Measurements from ENCODE around the gene CSRNP2.

The CSRNP2 gene

GRCh38 chr12:51065530-51065929, 17.9 kb downstream of the CSRNP2 start:
- Histone ChIP-seq H3K9me3 (no peaks in the 10 kb centered on the region), H3K27me3 (no peaks in the 10 kb centered on the region), H3K36me3 (peaks cover 100% of the 10 kb centered on the region), H4K20me1 (peaks cover 34% of the 10 kb centered on the region), H3K9ac (no peak overlapping the region), H3K27ac (no peak overlapping the region), H3K4me2 (no peak overlapping the region), H3K4me1 (peaks cover 6% of the 10 kb centered on the region; the same call in 1 of the 2 replicates), H3K4me3 (no peak overlapping the region)
- TF ChIP-seq Cebpa-rat (IDR thresholded peaks at IDR 0.05) = no peak

DNA sequence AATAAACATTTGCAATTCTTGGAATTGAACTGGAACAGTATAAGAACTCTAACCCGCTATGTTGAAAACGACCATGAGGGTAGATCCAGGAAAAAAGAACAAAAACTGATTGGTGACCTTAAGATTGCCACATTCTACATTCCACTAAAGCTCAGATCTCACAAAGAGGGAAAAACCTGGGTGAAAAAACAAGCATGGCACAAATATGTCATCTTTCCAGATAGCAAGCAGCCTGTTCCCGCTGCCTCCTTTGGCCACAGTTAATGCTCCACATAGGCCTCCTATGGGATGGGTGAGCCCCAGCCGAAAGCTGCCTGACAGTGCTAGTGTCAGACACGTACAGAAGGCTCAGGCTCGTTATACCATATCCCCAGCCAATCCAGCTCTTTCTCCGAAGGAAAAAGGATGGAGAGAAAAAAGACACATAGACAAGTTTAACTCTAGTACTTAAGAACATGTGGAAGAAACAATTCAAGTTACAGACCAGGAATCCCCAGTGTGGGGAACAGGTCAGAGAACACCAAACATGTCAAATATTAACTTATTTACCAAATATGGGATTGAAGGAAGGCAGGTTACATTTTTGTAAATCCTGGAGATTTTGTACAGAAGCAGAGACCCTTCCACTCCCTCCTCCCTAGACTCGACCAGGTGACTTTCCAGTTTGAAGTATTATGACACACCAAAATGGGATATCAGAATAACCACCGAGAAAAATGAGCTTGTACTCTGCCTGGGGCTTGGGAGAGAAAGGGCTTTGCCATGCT, 20.6 kb downstream of the CSRNP2 start:
- Histone ChIP-seq H3K27me3 (no peaks in the 10 kb centered on the region), H3K36me3 (peaks cover 100% of the 10 kb centered on the region), H3K4me3 (no peak overlapping the region), H3K27ac (no peak overlapping the region), H3K4me1 (no peaks in the 10 kb centered on the region), H3K4me2 (no peak overlapping the region), H3K9ac (no peak overlapping the region), H4K20me1 (peaks cover 34% of the 10 kb centered on the region), H3K9me3 (no peaks in the 10 kb centered on the region)
- no peak for TF ChIP-seq Cebpa-rat (IDR thresholded peaks at IDR 0.05)

GRCh38 chr12:51059086-51059485, 24.3 kb downstream of the CSRNP2 start:
- Histone ChIP-seq H3K4me3 (no peak overlapping the region), H3K9ac (no peak overlapping the region), H3K27me3 (no peaks in the 10 kb centered on the region), H3K9me3 (no peaks in the 10 kb centered on the region), H4K20me1 (peaks cover 15% of the 10 kb centered on the region), H3K4me1 (no peaks in the 10 kb centered on the region), H3K27ac (no peak overlapping the region), H3K36me3 (peaks cover 99% of the 10 kb centered on the region), H3K4me2 (no peak overlapping the region)
- no peak for TF ChIP-seq Cebpa-rat (IDR thresholded peaks at IDR 0.05)

- peak; percentile 29; the same call in 1 of the 2 replicates for TF ChIP-seq Cebpa-rat (IDR thresholded peaks at IDR 0.05)
- Histone ChIP-seq H4K20me1 (no peaks in the 10 kb centered on the region), H3K27me3 (no peaks in the 10 kb centered on the region), H3K36me3 (peaks cover 99% of the 10 kb centered on the region), H3K4me2 (no peak overlapping the region), H3K9ac (no peak overlapping the region), H3K4me3 (no peak overlapping the region), H3K9me3 (no peaks in the 10 kb centered on the region), H3K27ac (no peak overlapping the region), H3K4me1 (no peaks in the 10 kb centered on the region)
These were observed 27.2 kb downstream of the CSRNP2 start for GRCh38 chr12:51056242-51056641.

GRCh38 chr12:51055060-51055459, 28.3 kb downstream of the CSRNP2 start:
- TF ChIP-seq Cebpa-rat (IDR thresholded peaks at IDR 0.05) = no peak
- Histone ChIP-seq H3K4me3 (no peak overlapping the region), H3K9ac (no peak overlapping the region), H4K20me1 (no peaks in the 10 kb centered on the region), H3K36me3 (peaks cover 93% of the 10 kb centered on the region), H3K4me1 (no peaks in the 10 kb centered on the region), H3K4me2 (no peak overlapping the region), H3K9me3 (no peaks in the 10 kb centered on the region), H3K27ac (no peak overlapping the region), H3K27me3 (no peaks in the 10 kb centered on the region)

DNA sequence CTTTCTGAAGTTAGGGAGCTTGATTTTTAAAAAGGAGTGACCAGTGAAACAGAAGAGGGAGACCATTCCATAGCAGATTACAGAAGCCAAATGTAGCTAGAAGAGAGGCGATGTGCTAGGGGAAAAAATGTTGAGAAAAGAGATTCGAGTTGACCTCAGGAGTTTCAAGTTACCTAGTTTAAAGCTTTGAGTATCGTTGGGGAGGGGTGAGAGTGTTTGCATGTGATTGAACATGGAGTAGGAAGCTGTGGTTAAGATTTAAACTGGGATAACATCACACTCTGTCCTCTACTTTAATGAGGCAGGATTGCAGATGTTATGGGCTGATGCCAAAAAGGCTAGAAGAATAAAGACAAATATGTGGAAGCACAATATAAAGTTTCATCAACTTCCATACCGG, 31.6 kb downstream of the CSRNP2 start:
- H3K4me2 ChIP-seq = no peak overlapping the region
- no peaks in the 10 kb centered on the region for H3K9me3 ChIP-seq
- no peaks in the 10 kb centered on the region for H3K27me3 ChIP-seq
- H3K36me3 ChIP-seq = peaks cover 60% of the 10 kb centered on the region
- H3K27ac ChIP-seq = no peak overlapping the region
- no peak overlapping the region for H3K4me3 ChIP-seq
- no peak for TF ChIP-seq Cebpa-rat (IDR thresholded peaks at IDR 0.05)
- peaks cover 21% of the 10 kb centered on the region for H3K4me1 ChIP-seq
- H4K20me1 ChIP-seq = no peaks in the 10 kb centered on the region
- no peak overlapping the region for H3K9ac ChIP-seq

DNA sequence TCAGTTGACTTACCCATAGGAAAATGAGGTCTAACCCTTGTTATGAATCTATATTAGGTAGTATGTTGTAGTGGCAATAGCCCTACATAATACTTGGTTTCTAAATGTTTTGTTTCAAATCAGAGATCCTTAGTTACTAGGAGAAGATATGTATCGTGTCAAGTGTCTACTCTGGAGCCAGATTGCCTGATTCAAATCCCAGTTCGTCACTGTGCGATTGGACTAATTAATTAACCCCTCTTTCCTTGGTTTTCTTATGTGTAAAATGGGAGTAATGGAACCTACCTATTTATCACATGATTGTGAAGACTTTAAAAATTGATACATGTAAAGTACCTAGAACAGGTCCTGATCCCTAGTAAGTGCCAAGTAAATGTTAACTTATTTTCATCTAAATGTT, 33.9 kb downstream of the CSRNP2 start:
- H3K4me2 ChIP-seq = peak overlapping the region; percentile 91
- H3K27ac ChIP-seq = no peak overlapping the region
- no peaks in the 10 kb centered on the region for H3K27me3 ChIP-seq
- H3K9ac ChIP-seq = no peak overlapping the region
- TF ChIP-seq Cebpa-rat (IDR thresholded peaks at IDR 0.05) = no peak
- no peaks in the 10 kb centered on the region for H4K20me1 ChIP-seq
- H3K36me3 ChIP-seq = peaks cover 38% of the 10 kb centered on the region
- peaks cover 21% of the 10 kb centered on the region for H3K4me1 ChIP-seq
- no peaks in the 10 kb centered on the region for H3K9me3 ChIP-seq
- peak overlapping the region; percentile 74 for H3K4me3 ChIP-seq

- peaks cover 21% of the 10 kb centered on the region for H3K4me1 ChIP-seq
- peak overlapping the region; percentile 91 for H3K4me2 ChIP-seq
- no peaks in the 10 kb centered on the region for H4K20me1 ChIP-seq
- H3K36me3 ChIP-seq = peaks cover 31% of the 10 kb centered on the region
- H3K27ac ChIP-seq = peak overlapping the region; percentile 89
- no peaks in the 10 kb centered on the region for H3K9me3 ChIP-seq
- peak overlapping the region; percentile 74 for H3K4me3 ChIP-seq
- peak overlapping the region; percentile 87 for H3K9ac ChIP-seq
- no peaks in the 10 kb centered on the region for H3K27me3 ChIP-seq
- no peak for TF ChIP-seq Cebpa-rat (IDR thresholded peaks at IDR 0.05)
These were observed 34.6 kb downstream of the CSRNP2 start for GRCh38 chr12:51048661-51049251.

DNA sequence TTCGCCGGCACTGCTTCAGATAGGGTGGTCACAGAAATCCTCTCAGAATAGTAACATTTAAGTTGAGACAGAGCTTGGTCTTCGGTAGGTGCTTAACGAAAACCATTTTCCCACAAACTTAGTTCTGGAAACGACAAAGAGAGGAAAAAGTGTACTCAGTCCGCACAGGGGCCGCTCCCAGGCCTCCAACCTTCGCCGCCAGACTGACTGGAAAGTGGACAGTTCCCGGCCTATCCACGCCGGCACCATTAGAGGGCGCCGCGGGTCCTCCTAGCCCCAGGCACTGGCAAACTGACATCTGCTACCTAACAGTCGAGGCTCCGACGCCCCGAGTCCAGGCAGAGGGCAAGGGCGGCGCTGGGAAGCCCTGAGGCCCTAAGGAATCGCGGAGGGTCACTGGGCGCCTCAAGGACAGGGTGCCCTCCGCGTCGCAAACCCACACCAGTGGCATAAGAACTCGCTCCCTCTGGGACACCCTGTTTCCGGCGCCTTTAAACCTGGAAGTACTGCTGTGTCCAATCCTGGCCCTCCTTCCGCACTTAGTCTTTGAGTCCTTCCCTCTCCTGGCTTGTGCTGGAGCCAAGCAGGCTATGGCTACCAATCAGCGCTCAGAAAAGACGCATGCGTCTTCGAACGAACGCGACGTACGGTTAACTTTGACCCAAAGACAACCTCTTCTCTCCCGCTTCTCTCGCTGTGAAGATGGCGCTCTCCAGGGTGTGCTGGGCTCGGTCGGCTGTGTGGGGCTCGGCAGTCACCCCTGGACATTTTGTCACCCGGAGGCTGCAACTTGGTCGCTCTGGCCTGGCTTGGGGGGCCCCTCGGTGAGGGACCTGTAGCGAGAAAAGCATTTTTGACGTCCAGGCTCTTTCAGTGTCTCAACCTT, 35.5 kb downstream of the CSRNP2 start, which contains the start of gene LETMD1:
LETMD1 (plus strand) TSS at position 673 of the 886 bp plus-strand sequence; CDS start at position 703, 30 bp downstream.
- Histone ChIP-seq H3K4me2 (peak within 1 kb of the TSS; percentile 91), H3K4me1 (peaks cover 21% of the 10 kb centered on the region), H4K20me1 (no peaks in the 10 kb centered on the region), H3K27me3 (no peaks in the 10 kb centered on the region), H3K4me3 (peak within 1 kb of the TSS; percentile 74), H3K27ac (peak within 1 kb of the TSS; percentile 89), H3K9me3 (no peaks in the 10 kb centered on the region), H3K9ac (peak within 1 kb of the TSS; percentile 87), H3K36me3 (peaks cover 22% of the 10 kb centered on the region)
- no peak for TF ChIP-seq Cebpa-rat (IDR thresholded peaks at IDR 0.05)

All from BLaER1 (cell line).